K562 (cell line): ENCODE measurements around the gene SERINC3. TPM values are rescaled to one million over a fixed set of nuclear protein-coding genes. Genes with fewer than 3 reads are reported as not detected.
A peak's percentile ranks its signal among the peaks of the same experiment; 100 is the strongest.

Experiments
- ATAC-seq: fragments of 200-7000 bp; cut with Tn5 transposase; 3 replicates; pipeline ENCODE4 v1.9.1; 2020; ENCODE audit warnings: moderate library complexity
- BruUV-seq: library from RNA; stranded (reverse); fragments of 400-500 nt; replicated peaks from 2 replicates; lab custom pipeline; 2021; lab: Mats Ljungman, UMichigan
- CTCF ChIA-PET: fragments of 300-600 bp; formaldehyde crosslinking; extraction: SDS; loops from one replicate; lab custom pipeline; 2021; ENCODE audit warnings: low intra/inter-chr PET ratio; lab: Yijun Ruan, JAX
- POLR2A ChIA-PET: fragments of 300-600, 350-650 bp; sonication (Branson Sonifier 250); formaldehyde crosslinking; extraction: SDS; loops from one replicate; lab custom pipeline; 2021; ENCODE audit warnings: antibody characterized with exemption, inconsistent platforms; lab: Yijun Ruan, JAX
- DNase-seq, 4 experiments: peaks; one replicate each; pipeline versions ENCODE4 v3.0.0 to v3.0.0-alpha.2; 2011 to 2018; ENCODE audit warnings: low spot score in 3 of 4, mixed read lengths in 3 of 4; ENCODE audit errors: extremely low read depth in 1 of 4
- FAIRE-seq: peaks from 2 replicates; lab custom pipeline; 2011; peaks lifted over from hg19 to GRCh38; lab: Jason Lieb, UNC
- H2AFZ ChIP-seq: 2 replicates; pipeline ENCODE4 v1.6.0; 2011; ENCODE audit warnings: low read depth, low read length, control low read depth, inconsistent platforms
- H3K27ac ChIP-seq: fragments of 200-600 bp; 3 replicates; pipeline ENCODE4 v1.8.0; 2011; ENCODE audit warnings: low read depth, mild to moderate bottlenecking, control low read depth, inconsistent platforms, low read length, moderate library complexity, mixed read lengths; ENCODE audit errors: extremely low read depth
- H3K27me3 ChIP-seq, 2 experiments: fragments of 300-600 bp in 1 of 2; 2 replicates in 1 of 2; 3 replicates in 1 of 2; pipeline versions ENCODE4 v1.6.0 to v1.8.0; 2011; ENCODE audit warnings: inconsistent platforms in 2 of 2, low read length in 2 of 2, mild to moderate bottlenecking in 1 of 2, mixed read lengths in 1 of 2, moderate library complexity in 1 of 2; ENCODE audit not compliant: control insufficient read depth in 2 of 2, insufficient read depth in 2 of 2
- H3K36me3 ChIP-seq: fragments of 300-600 bp; 3 replicates; pipeline ENCODE4 v1.8.0; 2011; ENCODE audit warnings: mild to moderate bottlenecking, low read length, inconsistent platforms; ENCODE audit not compliant: control insufficient read depth, insufficient read depth
- H3K4me1 ChIP-seq, 2 experiments: fragments of 200-600 bp in 1 of 2; replicated peaks in 1 of 2; 2 replicates in 1 of 2; 3 replicates in 1 of 2; pipeline versions ENCODE4 v1.5.1 to v1.8.0; 2011; ENCODE audit warnings: inconsistent platforms in 2 of 2, low read length in 2 of 2, mild to moderate bottlenecking in 1 of 2, mixed read lengths in 1 of 2, moderate library complexity in 1 of 2; ENCODE audit not compliant: control insufficient read depth in 2 of 2, insufficient read depth in 2 of 2
- H3K4me2 ChIP-seq: 2 replicates; pipeline ENCODE4 v1.6.1; 2011; ENCODE audit warnings: low read length, control low read depth, inconsistent platforms, mixed read lengths; ENCODE audit not compliant: insufficient read depth
- H3K4me3 ChIP-seq: fragments of 200-600 bp; sonication (generic), shearing (Covaris generic); 2 replicates; pipeline ENCODE4 v1.5.1; 2016; ENCODE audit warnings: control low read depth, inconsistent platforms
- H3K79me2 ChIP-seq: fragments of 200-600 bp; 3 replicates; pipeline ENCODE4 v1.8.0; 2011; ENCODE audit warnings: low read length, inconsistent platforms; ENCODE audit not compliant: control insufficient read depth, insufficient read depth
- H3K9ac ChIP-seq, 2 experiments: 2 replicates each; pipeline versions ENCODE4 v1.6.0 to v1.6.1; 2011; ENCODE audit warnings: low read depth in 2 of 2, low read length in 2 of 2, control low read depth in 1 of 2, inconsistent platforms in 1 of 2, mild to moderate bottlenecking in 1 of 2, mixed read lengths in 1 of 2; ENCODE audit not compliant: insufficient read depth in 1 of 2
- H3K9me1 ChIP-seq: one replicate; pipeline ENCODE4 v1.6.0; 2011; ENCODE audit warnings: inconsistent platforms, mild to moderate bottlenecking, low read length, moderate library complexity; ENCODE audit not compliant: control insufficient read depth, insufficient read depth
- H3K9me3 ChIP-seq: replicated peaks from 2 replicates; pipeline ENCODE4 v1.5.1; 2011; ENCODE audit warnings: low read depth, low read length, inconsistent platforms; ENCODE audit not compliant: control insufficient read depth, insufficient read depth
- H4K20me1 ChIP-seq: replicated peaks from 2 replicates; pipeline ENCODE4 v1.6.1; 2011; ENCODE audit warnings: low read length, inconsistent platforms, mixed read lengths; ENCODE audit not compliant: control insufficient read depth, insufficient read depth
- HEY1 ChIP-seq: fragments of 250-450 bp; sonication (Bioruptor Pico); IDR thresholded peaks from 2 replicates; pipeline ENCODE4 v1.5.0; 2020; ENCODE audit warnings: mild to moderate bottlenecking, moderate library complexity, borderline replicate concordance
- NFYB ChIP-seq: IDR thresholded peaks from 2 replicates; pipeline ENCODE4 v1.6.1; 2011; ENCODE audit warnings: mild to moderate bottlenecking, moderate library complexity; ENCODE audit not compliant: insufficient read length; ENCODE audit errors: extremely low read depth
- NR2C1 ChIP-seq, 2 experiments: fragments of 450-650 bp; IDR thresholded peaks; 2 replicates each; pipeline ENCODE4 v1.6.1; 2017; ENCODE audit warnings: mild to moderate bottlenecking in 2 of 2, antibody characterized with exemption in 1 of 2, inconsistent platforms in 1 of 2, missing compliant biosample characterization in 1 of 2, missing genetic modification characterization in 1 of 2
- SMARCB1 ChIP-seq: IDR thresholded peaks from 2 replicates; pipeline ENCODE4 v1.6.1; 2011; ENCODE audit warnings: improper control_type of control experiment, low read depth; ENCODE audit not compliant: insufficient read length
- ZBTB8A ChIP-seq: fragments of 450-650 bp; IDR thresholded peaks from 2 replicates; pipeline ENCODE4 v1.6.1; 2018; ENCODE audit warnings: mild to moderate bottlenecking, moderate library complexity; ENCODE audit not compliant: partially characterized antibody
- ZFP30 ChIP-seq: fragments of 250-450 bp; sonication (Bioruptor Pico); IDR thresholded peaks from 2 replicates; pipeline ENCODE4 v1.8.0; 2022; ENCODE audit warnings: moderate library complexity, mild to moderate bottlenecking, inconsistent platforms, borderline replicate concordance
- ZNF354B ChIP-seq: fragments of 250-450 bp; sonication (Bioruptor Pico); IDR thresholded peaks from 2 replicates; pipeline ENCODE4 v1.4.0; 2020
- ZNF586 ChIP-seq: fragments of 450-650 bp; formaldehyde crosslinking; conservative IDR thresholded peaks from 2 replicates; pipeline ENCODE4 v1.4.0; 2020; ENCODE audit warnings: mild to moderate bottlenecking, moderate library complexity
- ZNF707 ChIP-seq: fragments of 250-450 bp; sonication (Bioruptor Pico); conservative IDR thresholded peaks from 2 replicates; pipeline ENCODE4 v1.8.0; 2022; ENCODE audit warnings: inconsistent platforms, mild to moderate bottlenecking, moderate library complexity
- WGBS: fragments of 100-300 bp; shearing (Covaris generic); methylation state at CpG from one replicate; pipeline ENCODE4 v1.1.6; 2016; ENCODE audit warnings: low coverage, mixed read lengths; ENCODE audit not compliant: insufficient coverage; ENCODE audit errors: missing lambda C conversion rate; 5-methylcytosine and 5-hydroxymethylcytosine counted together
- in situ Hi-C: fragments of 300-500 bp; cut with MboI; formaldehyde crosslinking; loops from 4 replicates; pipeline ENCODE4 v1.15.0; 2018; ENCODE audit warnings: inconsistent platforms, mixed read lengths
- intact Hi-C: fragments of 100-400 bp; cut with micrococcal nuclease; formaldehyde crosslinking; loops from 2 replicates; pipeline ENCODE4 v1.14.2; 2022
- polyA plus RNA-seq, 8 experiments: library from polyadenylated mRNA; depleted of rRNA in 4 of 8; stranded (reverse) in 5 of 8; unstranded in 3 of 8; fragments of >200 nt; fragmentation: Nextera tagmentation in 2 of 8; fragmentation: Illumina TruSeq in 1 of 8; extraction: Ambion mirVana in 2 of 8; extraction: Trizol in 1 of 8; gene quantifications; 2 replicates each; pipeline versions ENCODE4 v1.2.1 to v1.2.3, GENCODE V29; 2011 to 2014; ENCODE audit warnings: inconsistent platforms in 1 of 8, missing spikeins in 1 of 8
- total RNA-seq, 7 experiments: library from RNA; depleted of rRNA in 6 of 7; stranded (reverse); fragments of >200 nt in 6 of 7; fragmentation: Illumina TruSeq in 2 of 7; extraction: Trizol in 2 of 7; gene quantifications; 2 replicates each; pipeline versions ENCODE4 v1.2.1 to v1.2.3, GENCODE V29; 2011 to 2021; ENCODE audit warnings: low replicate concordance in 1 of 7
- TF ChIP-seq, protein P1 (sequence below): fragments of 250-450 bp; sonication (Bioruptor Pico); IDR thresholded peaks from 2 replicates; pipeline ENCODE4 v1.4.0; 2020
- TF ChIP-seq, protein P2 (sequence below): IDR thresholded peaks from 2 replicates; pipeline ENCODE4 v1.6.1; 2011; ENCODE audit not compliant: insufficient read length; ENCODE audit errors: extremely low read depth
- TF ChIP-seq, protein P3 (sequence below): sonication (generic); formaldehyde crosslinking; IDR thresholded peaks from 2 replicates; pipeline ENCODE4 v1.8.0; 2022; ENCODE audit warnings: missing genetic modification reagents, mild to moderate bottlenecking, moderate library complexity, borderline replicate concordance

The SERINC3 gene
- total and polyA plus RNA-seq, 9 of the 15 experiments (the other 6 are each of a cell fraction or from before 2014, with no cell fraction given) = 24.7 to 107 (median 48.8) TPM

DNA sequence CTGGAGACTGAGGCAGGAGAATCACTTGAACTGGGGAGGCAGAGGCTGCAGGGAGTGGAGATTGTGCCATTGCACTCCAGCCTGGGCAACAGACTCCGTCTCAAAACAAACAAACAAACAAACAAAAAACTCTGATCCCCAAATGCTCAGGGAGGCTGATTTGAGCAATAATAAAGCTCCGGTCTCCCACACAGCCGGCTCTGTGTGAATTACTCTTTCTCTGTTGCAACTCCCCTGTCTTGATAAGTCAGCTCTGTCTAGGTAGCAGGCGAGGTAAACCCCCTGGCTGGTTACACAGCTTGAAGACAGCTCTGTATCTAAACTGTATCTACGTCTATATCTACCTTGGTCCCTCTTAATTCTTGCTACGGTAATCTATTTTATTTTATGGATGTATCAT lies 6.4 kb upstream of the SERINC3 start:
- CTCF ChIA-PET = interaction anchor here (0.6 kb wide), 1 partner anchor 82 kb away, joined by 4 read pairs; no protein-coding TSS in a partner anchor

DNA sequence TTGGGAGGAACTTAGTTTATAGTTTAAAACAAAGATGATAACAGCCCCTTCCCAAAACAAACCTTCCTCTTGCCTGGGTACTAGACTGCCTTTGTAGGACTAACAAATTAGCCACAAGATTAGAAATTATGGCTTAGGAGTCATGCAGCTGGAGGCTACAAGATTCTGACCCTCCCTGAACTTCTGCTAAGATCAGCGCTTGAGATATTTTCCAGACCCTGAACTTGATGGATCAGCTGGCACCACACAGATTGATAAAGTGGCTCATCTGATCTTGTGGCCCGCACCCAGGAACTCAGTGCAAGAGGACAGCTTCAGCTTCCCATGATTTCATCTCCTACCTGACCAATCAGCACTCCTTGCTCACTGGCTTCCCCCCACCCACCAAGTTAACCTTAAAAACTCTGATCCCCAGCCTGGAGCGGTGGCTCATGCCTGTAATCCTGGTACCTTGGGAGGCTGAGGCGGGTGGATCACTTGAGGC lies 5.9 kb upstream of the SERINC3 start:
- POLR2A ChIA-PET = interaction anchor here (0.7 kb wide), 1 partner anchor 856 kb away, joined by 3 read pairs; no protein-coding TSS in a partner anchor
- FAIRE-seq = no peak
- in situ Hi-C loops = no loop called here
- TF ChIP-seq HEY1 (CRISPR knock-in tag) (no peak), NR2C1 (IDR thresholded peaks at IDR 0.05) (0 out of 2 replicates have a peak, but pooled peaks have one; percentile 4), NR2C1 (tag; IDR thresholded peaks at IDR 0.05) (no peak), ZNF707 (CRISPR knock-in tag) (no peak), ZFP30 (CRISPR knock-in tag) (no peak), ZBTB8A (no peak), ZNF586 (CRISPR knock-in tag) (no peak), ZNF354B (CRISPR knock-in tag) (no peak), NFYB (peak; percentile 27)
- TF ChIP-seq, protein P1, sequence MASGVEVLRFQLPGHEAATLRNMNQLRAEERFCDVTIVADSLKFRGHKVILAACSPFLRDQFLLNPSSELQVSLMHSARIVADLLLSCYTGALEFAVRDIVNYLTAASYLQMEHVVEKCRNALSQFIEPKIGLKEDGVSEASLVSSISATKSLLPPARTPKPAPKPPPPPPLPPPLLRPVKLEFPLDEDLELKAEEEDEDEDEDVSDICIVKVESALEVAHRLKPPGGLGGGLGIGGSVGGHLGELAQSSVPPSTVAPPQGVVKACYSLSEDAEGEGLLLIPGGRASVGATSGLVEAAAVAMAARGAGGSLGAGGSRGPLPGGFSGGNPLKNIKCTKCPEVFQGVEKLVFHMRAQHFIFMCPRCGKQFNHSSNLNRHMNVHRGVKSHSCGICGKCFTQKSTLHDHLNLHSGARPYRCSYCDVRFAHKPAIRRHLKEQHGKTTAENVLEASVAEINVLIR = no peak
- TF ChIP-seq, protein P2, sequence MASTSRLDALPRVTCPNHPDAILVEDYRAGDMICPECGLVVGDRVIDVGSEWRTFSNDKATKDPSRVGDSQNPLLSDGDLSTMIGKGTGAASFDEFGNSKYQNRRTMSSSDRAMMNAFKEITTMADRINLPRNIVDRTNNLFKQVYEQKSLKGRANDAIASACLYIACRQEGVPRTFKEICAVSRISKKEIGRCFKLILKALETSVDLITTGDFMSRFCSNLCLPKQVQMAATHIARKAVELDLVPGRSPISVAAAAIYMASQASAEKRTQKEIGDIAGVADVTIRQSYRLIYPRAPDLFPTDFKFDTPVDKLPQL = no peak

More for the DNA sequence above, 6.4 kb upstream of the SERINC3 start:
- no peak for ATAC-seq
- no peak overlapping the region for H2AFZ ChIP-seq
- TF ChIP-seq, protein P3, sequence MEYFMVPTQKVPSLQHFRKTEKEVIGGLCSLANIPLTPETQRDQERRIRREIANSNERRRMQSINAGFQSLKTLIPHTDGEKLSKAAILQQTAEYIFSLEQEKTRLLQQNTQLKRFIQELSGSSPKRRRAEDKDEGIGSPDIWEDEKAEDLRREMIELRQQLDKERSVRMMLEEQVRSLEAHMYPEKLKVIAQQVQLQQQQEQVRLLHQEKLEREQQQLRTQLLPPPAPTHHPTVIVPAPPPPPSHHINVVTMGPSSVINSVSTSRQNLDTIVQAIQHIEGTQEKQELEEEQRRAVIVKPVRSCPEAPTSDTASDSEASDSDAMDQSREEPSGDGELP = peak; percentile 4; the same call in 1 of the 2 replicates
- no peak for TF ChIP-seq SMARCB1
- TF ChIP-seq, all 486 proteins: peak for 1
- H3K4me1 ChIP-seq = peaks cover 10 to 24% of the 10 kb centered on the region in 2 experiments
- no peaks in the 10 kb centered on the region for H3K9me3 ChIP-seq
- H3K36me3 ChIP-seq = no peaks in the 10 kb centered on the region
- H3K4me2 ChIP-seq = no peak overlapping the region
- POLR2A ChIA-PET = interaction anchor here (0.7 to 1.5 kb wide), 2 partner anchors 35 to 856 kb away, joined by 3 to 4 read pairs; no protein-coding TSS in a partner anchor
- intact Hi-C loops (no loop called here), in situ Hi-C loops (no loop called here)
- FAIRE-seq (no peak), DNase-seq (no peak)
- no TSS peak for BruUV-seq
- H3K9ac ChIP-seq = no peak overlapping the region
- H3K27me3 ChIP-seq = no peaks in the 10 kb centered on the region
- no peak overlapping the region for H3K27ac ChIP-seq
- WGBS = 58% methylated on average over 6 of the region's 6 CpGs
- no peak overlapping the region for H3K4me3 ChIP-seq
- no peaks in the 10 kb centered on the region for H4K20me1 ChIP-seq
- H3K9me1 ChIP-seq = no peaks in the 10 kb centered on the region
- no peaks in the 10 kb centered on the region for H3K79me2 ChIP-seq

More for the DNA sequence above, 5.9 kb upstream of the SERINC3 start:
- H3K27ac ChIP-seq = no peak overlapping the region
- H2AFZ ChIP-seq = no peak overlapping the region
- no peaks in the 10 kb centered on the region for H3K36me3 ChIP-seq
- no TSS peak for BruUV-seq
- H3K4me1 ChIP-seq = peaks cover 10 to 23% of the 10 kb centered on the region in 2 experiments
- no peak overlapping the region for H3K4me2 ChIP-seq
- CTCF ChIA-PET = interaction anchor here (0.7 kb wide), 1 partner anchor 60 kb away, joined by 3 read pairs; no protein-coding TSS in a partner anchor
- 19% methylated on average over 4 of the region's 4 CpGs for WGBS
- 0 out of 3 replicates have a peak, but pooled peaks have one; percentile 14 for ATAC-seq
- no peak overlapping the region for H3K4me3 ChIP-seq
- no peak overlapping the region for H3K9ac ChIP-seq
- H3K79me2 ChIP-seq = no peaks in the 10 kb centered on the region
- no peaks in the 10 kb centered on the region for H3K27me3 ChIP-seq
- no peaks in the 10 kb centered on the region for H3K9me3 ChIP-seq
- no peak for DNase-seq
- intact Hi-C loops = no loop called here
- H3K9me1 ChIP-seq = no peaks in the 10 kb centered on the region
- H4K20me1 ChIP-seq = no peaks in the 10 kb centered on the region
